Measurements from ENCODE around the gene GOLGA8B. TPM values are rescaled to one million over a fixed set of nuclear protein-coding genes. Genes with fewer than 3 reads are reported as not detected.

The GOLGA8B gene
- total and polyA plus RNA-seq, 2 of the 8 experiments (the other 6 are each of a cell fraction or from before 2014, with no cell fraction given): 14.1 to 23.3 TPM

- DNase-seq (ENCODE audit: low read depth in 1 of 2, low spot score in 2 of 2) (no peak), FAIRE-seq (no peak)
- TF ChIP-seq SIN3A (conservative IDR thresholded peaks at IDR 0.05 in 1 of 2, IDR thresholded peaks at IDR 0.05 in 1 of 2; ENCODE audit: low read depth in 1 of 2, low read length in 2 of 2) (no peak), SIRT6 (IDR thresholded peaks at IDR 0.05; ENCODE audit: low read length) (no peak), TAF1 (IDR thresholded peaks at IDR 0.05; ENCODE audit: low read depth, low read length) (no peak), USF2 (IDR thresholded peaks at IDR 0.05; ENCODE audit: low read length) (no peak), POLR2AphosphoS5 (IDR thresholded peaks at IDR 0.05; ENCODE audit: low read depth, low read length) (no peak), YY1 (IDR thresholded peaks at IDR 0.05; ENCODE audit: low read depth, low read length) (no peak), SIX5 (IDR thresholded peaks at IDR 0.05; ENCODE audit: low read depth, low read length) (no peak), RBBP5 (IDR thresholded peaks at IDR 0.05; ENCODE audit: borderline replicate concordance, low read depth, low read length) (no peak)
- H4K91ac ChIP-seq (replicated peaks; ENCODE audit: insufficient read length, low read length): no peak overlapping the region
- no peaks in the 10 kb centered on the region for H3K36me3 ChIP-seq (ENCODE audit: control insufficient read depth in 2 of 4, insufficient read depth in 4 of 4, low read length in 3 of 4)
- H3K14ac ChIP-seq (ENCODE audit: insufficient read length): no peak overlapping the region
- H2BK12ac ChIP-seq (ENCODE audit: low read depth, low read length): no peak overlapping the region
- no peaks in the 10 kb centered on the region for H3K79me1 ChIP-seq (ENCODE audit: low read depth, low read length)
- no peaks in the 10 kb centered on the region for H3K79me2 ChIP-seq (ENCODE audit: control insufficient read depth in 1 of 2, insufficient read depth in 2 of 2, low read length in 2 of 2)
- H2AFZ ChIP-seq (ENCODE audit: low read length): no peak overlapping the region
- no peak overlapping the region for H3K18ac ChIP-seq (ENCODE audit: extremely low read depth, low read length)
- no peak overlapping the region for H4K8ac ChIP-seq (ENCODE audit: extremely low read depth, insufficient read depth, low read length)
- no peak overlapping the region for H2BK15ac ChIP-seq (ENCODE audit: low read length)
- no peaks in the 10 kb centered on the region for H4K20me1 ChIP-seq (replicated peaks in 1 of 2; ENCODE audit: control insufficient read depth in 1 of 2, insufficient read depth in 2 of 2, low read length in 2 of 2)
- H3K4me2 ChIP-seq (ENCODE audit: insufficient read depth in 1 of 2, low read depth in 2 of 2, low read length in 2 of 2): no peak overlapping the region
- no peak overlapping the region for H4K5ac ChIP-seq (ENCODE audit: insufficient read length, low read depth, low read length)
- H3K27ac ChIP-seq (ENCODE audit: low read depth, low read length): no peak overlapping the region
- H3K23me2 ChIP-seq (ENCODE audit: low read depth, low read length): no peaks in the 10 kb centered on the region
- H3K9ac ChIP-seq (replicated peaks in 1 of 4; ENCODE audit: extremely low read depth in 1 of 4, low read depth in 3 of 4, low read length in 3 of 4): no peak overlapping the region
- no peak overlapping the region for H3K4ac ChIP-seq (replicated peaks; ENCODE audit: insufficient read length, low read depth, low read length)
- CTCF ChIA-PET (ENCODE audit: partially characterized antibody): interaction anchor here (0.9 to 1.6 kb wide), 2 partner anchors 30 to 31 kb away, joined by 3 to 4 read pairs; no protein-coding TSS in a partner anchor
- no peaks in the 10 kb centered on the region for H3K4me1 ChIP-seq (replicated peaks in 1 of 4; ENCODE audit: control insufficient read depth in 3 of 4, insufficient read depth in 4 of 4, low read length in 3 of 4)
- H3K9me3 ChIP-seq (ENCODE audit: insufficient read depth in 2 of 2, low read depth in 1 of 2, low read length in 1 of 2): no peaks in the 10 kb centered on the region
- no peak overlapping the region for H3K56ac ChIP-seq (replicated peaks; ENCODE audit: insufficient read length, low read depth, low read length)
- no peaks in the 10 kb centered on the region for H3K27me3 ChIP-seq (replicated peaks in 1 of 4; ENCODE audit: control insufficient read depth in 3 of 4, extremely low read depth in 1 of 4, insufficient read depth in 3 of 4, low read length in 3 of 4)
- H2BK20ac ChIP-seq (ENCODE audit: low read length): no peak overlapping the region
- H3K23ac ChIP-seq (ENCODE audit: insufficient read length): no peak overlapping the region
- H2BK5ac ChIP-seq (ENCODE audit: low read depth, low read length): no peak overlapping the region
- WGBS, 2 experiments (ENCODE audit: extremely low coverage in 1 of 2, insufficient coverage in 1 of 2, insufficient read length in 1 of 2, insufficient replicate concordance in 2 of 2, low coverage in 1 of 2, low lambda C conversion rate in 2 of 2, missing lambda C conversion rate in 1 of 2): 70% methylated on average over 2 of the region's 2 CpGs; no CpG with 5 or more reads in 1 of the 2 experiments
- H3K4me3 ChIP-seq (ENCODE audit: extremely low read depth in 1 of 4, insufficient read depth in 2 of 4, low read depth in 3 of 4, low read length in 4 of 4): no peak overlapping the region
- no peak overlapping the region for H2BK120ac ChIP-seq (replicated peaks; ENCODE audit: low read depth, low read length)
- no peak overlapping the region for H2AK5ac ChIP-seq (ENCODE audit: low read depth, low read length)
- POLR2A ChIA-PET (ENCODE audit: partially characterized antibody): no interaction called here
Observed at GRCh38 chr15:34618073-34618472, 34.6 kb upstream of the GOLGA8B start.
